A673 (cell line): ENCODE measurements around the gene GALNT18. TPM values are rescaled to one million over a fixed set of nuclear protein-coding genes. Genes with fewer than 3 reads are reported as not detected.

Experiments
- BruUV-seq: library from RNA; stranded (reverse); fragments of 400-500 nt; replicated peaks from 2 replicates; lab custom pipeline; 2021; lab: Mats Ljungman, UMichigan
- CTCF ChIA-PET: fragments of 300-600 bp; sonication (Branson Sonifier 250); formaldehyde crosslinking; loops from one replicate; lab custom pipeline; 2022; ENCODE audit warnings: antibody characterized with exemption; lab: Charles Lee
- POLR2A ChIA-PET: fragments of 300-600 bp; sonication (Branson Sonifier 250); formaldehyde crosslinking; loops from one replicate; lab custom pipeline; 2022; ENCODE audit warnings: antibody characterized with exemption; ENCODE audit not compliant: low non-redundant PET; lab: Charles Lee
- DNase-seq: peaks from one replicate; pipeline ENCODE4 v3.0.0-alpha.2; 2015; ENCODE audit warnings: low spot score
- H3K27ac ChIP-seq: fragments of 200-600 bp; sonication (generic); 2 replicates; pipeline ENCODE4 v1.5.1; 2016; ENCODE audit warnings: mixed run types, low read depth, mild to moderate bottlenecking, mixed read lengths, antibody characterized with exemption, low read length; ENCODE audit not compliant: poor library complexity, severe bottlenecking
- H3K27me3 ChIP-seq: fragments of 200-600 bp; sonication (generic); replicated peaks from 2 replicates; pipeline ENCODE4 v1.6.1; 2017; ENCODE audit warnings: mixed run types, low read depth, mild to moderate bottlenecking, mixed read lengths, antibody characterized with exemption, low read length; ENCODE audit not compliant: insufficient read depth, poor library complexity
- H3K36me3 ChIP-seq: fragments of 200-600 bp; sonication (generic); 2 replicates; pipeline ENCODE4 v1.6.1; 2016; ENCODE audit warnings: mixed run types, mild to moderate bottlenecking, mixed read lengths, antibody characterized with exemption, low read length; ENCODE audit not compliant: insufficient read depth, poor library complexity, severe bottlenecking
- H3K4me1 ChIP-seq: fragments of 200-600 bp; sonication (generic); 2 replicates; pipeline ENCODE4 v1.6.1; 2017; ENCODE audit warnings: mixed run types, mild to moderate bottlenecking, mixed read lengths, antibody characterized with exemption, low read length; ENCODE audit not compliant: insufficient read depth, poor library complexity, severe bottlenecking
- H3K4me3 ChIP-seq: fragments of 200-600 bp; sonication (generic); 2 replicates; pipeline ENCODE4 v1.5.1; 2016; ENCODE audit warnings: low read depth, mixed run types, mild to moderate bottlenecking, mixed read lengths, low read length; ENCODE audit not compliant: poor library complexity, severe bottlenecking
- H3K9me3 ChIP-seq: fragments of 200-600 bp; sonication (generic); 2 replicates; pipeline ENCODE4 v1.6.1; 2016; ENCODE audit warnings: mixed run types, low read depth, mild to moderate bottlenecking, mixed read lengths, antibody characterized with exemption, low read length; ENCODE audit not compliant: poor library complexity, severe bottlenecking
- EZH2 ChIP-seq: fragments of 200-600 bp; sonication (generic); IDR thresholded peaks from 2 replicates; pipeline ENCODE4 v1.6.1; 2017; ENCODE audit warnings: borderline replicate concordance, low read depth, mild to moderate bottlenecking, mixed read lengths, antibody characterized with exemption, low read length; ENCODE audit not compliant: poor library complexity, severe bottlenecking
- intact Hi-C: fragments of 100-400 bp; cut with micrococcal nuclease; formaldehyde crosslinking; loops from one replicate; pipeline ENCODE4 v1.10.0; 2022; ENCODE audit not compliant: unreplicated experiment
- total RNA-seq: library from RNA; stranded (reverse); gene quantifications from 2 replicates; pipeline ENCODE4 v1.2.3, GENCODE V29; 2021
- TF ChIP-seq, protein P1 (sequence below): fragments of 300-800, 200-600 bp; sonication (generic); conservative IDR thresholded peaks from 2 replicates; pipeline ENCODE4 v1.5.1; 2017; ENCODE audit warnings: low read depth, mild to moderate bottlenecking, antibody characterized with exemption, low read length, moderate library complexity, mixed read lengths

Gene GALNT18
- total RNA-seq, 1 experiment from 2014 or later: 0.37 TPM

DNA sequence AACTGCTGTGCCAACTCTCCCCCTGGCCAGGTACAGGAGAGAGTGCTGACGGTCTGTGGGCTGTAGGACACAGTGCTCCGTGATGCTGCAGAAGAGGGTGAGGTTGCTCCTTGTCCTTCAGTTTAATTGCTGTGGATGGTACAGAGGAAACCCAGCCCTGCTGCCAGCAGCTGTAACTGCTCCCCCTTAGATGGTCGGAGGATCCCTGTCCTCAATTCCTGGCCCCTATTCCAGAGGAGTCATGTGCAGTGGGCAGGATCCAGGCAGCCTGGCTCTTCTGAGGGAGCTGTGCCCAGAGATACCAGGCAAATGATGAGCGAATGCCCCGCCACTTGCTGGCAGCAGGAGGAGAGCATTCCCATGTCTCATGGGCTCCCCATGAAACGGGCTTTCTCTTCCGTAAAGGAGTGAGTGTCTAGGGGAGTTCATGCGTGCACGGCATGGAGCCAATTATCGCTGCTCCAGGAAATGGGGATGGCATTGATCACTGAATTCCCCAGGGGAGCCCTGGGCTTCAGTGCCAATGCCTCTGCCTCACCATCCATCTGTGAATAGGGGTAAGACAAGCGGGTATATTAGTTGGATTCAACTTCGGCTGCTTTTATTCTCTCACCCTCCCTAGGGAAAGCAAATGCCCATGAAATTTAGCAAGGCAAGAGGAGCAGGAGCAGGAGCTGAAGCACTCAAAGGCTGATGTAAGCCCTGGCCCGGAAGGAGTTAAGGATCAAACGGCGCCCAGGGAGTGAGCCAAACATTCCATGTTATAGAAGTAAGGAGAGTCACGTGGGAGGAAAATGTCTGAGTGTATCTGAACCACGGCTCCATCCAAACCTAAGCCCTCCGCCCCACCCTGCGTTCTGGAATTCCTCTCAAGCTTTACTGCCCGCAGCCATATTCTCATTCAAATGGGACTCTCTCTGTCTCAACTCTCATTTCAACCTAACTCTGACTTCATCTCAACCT is 217.8 kb downstream of the GALNT18 start:
- ChIA-PET CTCF (no interaction called here), POLR2A (no interaction called here)

DNA sequence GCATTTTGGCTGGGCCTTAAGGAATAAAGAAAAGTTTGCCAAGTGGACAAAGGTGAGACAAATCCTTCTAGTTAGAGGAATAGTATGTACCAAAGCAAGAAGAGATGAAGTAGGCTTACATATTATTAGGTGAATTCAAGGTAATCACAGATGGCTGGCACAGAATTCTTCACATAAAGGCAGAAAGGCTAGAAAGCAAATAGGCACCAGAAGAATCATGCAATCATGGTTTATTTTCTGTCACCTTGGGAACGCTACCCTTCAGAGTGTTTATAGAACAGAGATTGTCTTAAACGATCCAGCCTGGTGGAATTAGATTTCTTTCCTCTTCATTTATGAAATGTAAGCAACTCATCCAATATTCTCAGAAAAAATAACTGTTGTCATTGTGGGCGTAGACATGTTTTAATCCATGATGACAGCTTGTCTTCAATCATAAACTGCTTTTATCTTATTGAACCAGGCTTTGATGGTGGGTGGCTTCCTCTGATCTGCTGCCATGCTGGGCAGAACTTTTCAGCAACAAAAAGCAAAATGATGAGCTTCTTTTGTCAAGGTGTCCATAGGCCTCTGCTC is 219.8 kb downstream of the GALNT18 start:
- no peaks in the 10 kb centered on the region for H3K27me3 ChIP-seq
- peaks cover 9% of the 10 kb centered on the region for H3K4me1 ChIP-seq
- no peaks in the 10 kb centered on the region for H3K36me3 ChIP-seq
- ChIA-PET POLR2A (no interaction called here), CTCF (no interaction called here)
- no peak for DNase-seq
- no peak for TF ChIP-seq EZH2
- TF ChIP-seq, protein P1, sequence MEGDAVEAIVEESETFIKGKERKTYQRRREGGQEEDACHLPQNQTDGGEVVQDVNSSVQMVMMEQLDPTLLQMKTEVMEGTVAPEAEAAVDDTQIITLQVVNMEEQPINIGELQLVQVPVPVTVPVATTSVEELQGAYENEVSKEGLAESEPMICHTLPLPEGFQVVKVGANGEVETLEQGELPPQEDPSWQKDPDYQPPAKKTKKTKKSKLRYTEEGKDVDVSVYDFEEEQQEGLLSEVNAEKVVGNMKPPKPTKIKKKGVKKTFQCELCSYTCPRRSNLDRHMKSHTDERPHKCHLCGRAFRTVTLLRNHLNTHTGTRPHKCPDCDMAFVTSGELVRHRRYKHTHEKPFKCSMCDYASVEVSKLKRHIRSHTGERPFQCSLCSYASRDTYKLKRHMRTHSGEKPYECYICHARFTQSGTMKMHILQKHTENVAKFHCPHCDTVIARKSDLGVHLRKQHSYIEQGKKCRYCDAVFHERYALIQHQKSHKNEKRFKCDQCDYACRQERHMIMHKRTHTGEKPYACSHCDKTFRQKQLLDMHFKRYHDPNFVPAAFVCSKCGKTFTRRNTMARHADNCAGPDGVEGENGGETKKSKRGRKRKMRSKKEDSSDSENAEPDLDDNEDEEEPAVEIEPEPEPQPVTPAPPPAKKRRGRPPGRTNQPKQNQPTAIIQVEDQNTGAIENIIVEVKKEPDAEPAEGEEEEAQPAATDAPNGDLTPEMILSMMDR: no peak
- no peak overlapping the region for H3K4me3 ChIP-seq
- no TSS peak for BruUV-seq
- no peak overlapping the region for H3K27ac ChIP-seq
- H3K9me3 ChIP-seq: no peaks in the 10 kb centered on the region
- intact Hi-C loops: loop anchor here (2.0 kb wide), 1 partner anchor 385 kb away; no protein-coding TSS in a partner anchor

More for the DNA sequence above, 217.8 kb downstream of the GALNT18 start:
- peaks cover 9% of the 10 kb centered on the region for H3K4me1 ChIP-seq
- no peak overlapping the region for H3K27ac ChIP-seq
- no peaks in the 10 kb centered on the region for H3K27me3 ChIP-seq
- intact Hi-C loops: no loop called here
- BruUV-seq: no TSS peak
- TF ChIP-seq, protein P1: no peak
- TF ChIP-seq EZH2: no peak
- H3K36me3 ChIP-seq: no peaks in the 10 kb centered on the region
- no peaks in the 10 kb centered on the region for H3K9me3 ChIP-seq
- no peak overlapping the region for H3K4me3 ChIP-seq
- peak; percentile 58 for DNase-seq

DNA sequence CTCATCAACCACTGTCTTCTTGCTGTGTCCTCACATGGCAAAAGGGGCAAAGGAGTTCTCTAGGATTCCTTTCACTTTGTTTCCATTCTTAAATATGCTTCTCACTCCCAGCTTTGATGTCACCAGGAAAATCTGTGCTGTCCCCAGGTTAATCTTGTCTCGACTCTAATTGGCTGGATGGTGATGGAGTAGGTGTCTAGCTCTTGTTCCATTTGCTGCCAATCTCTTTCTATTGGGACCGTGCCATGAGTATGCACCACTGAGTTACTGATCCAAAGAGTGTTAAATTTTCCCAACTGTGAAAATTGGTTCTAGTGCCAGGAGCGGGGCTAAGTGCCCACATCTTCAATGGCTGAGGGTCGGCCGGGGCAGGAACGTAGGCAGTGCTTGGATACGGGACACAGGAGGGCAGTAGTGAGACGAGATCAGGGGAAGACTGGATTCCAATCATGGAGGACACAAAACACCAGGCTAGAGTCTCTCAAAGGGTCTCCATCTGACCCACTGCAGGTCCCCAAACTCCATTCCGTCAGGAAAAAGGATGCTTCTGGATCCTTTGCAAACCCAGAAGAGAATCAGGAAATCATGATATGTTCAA is 221.1 kb downstream of the GALNT18 start:
- Histone ChIP-seq H3K27ac (no peak overlapping the region), H3K27me3 (no peaks in the 10 kb centered on the region), H3K4me3 (no peak overlapping the region), H3K36me3 (no peaks in the 10 kb centered on the region), H3K4me1 (peaks cover 9% of the 10 kb centered on the region), H3K9me3 (no peaks in the 10 kb centered on the region)
- no TSS peak for BruUV-seq
- ChIA-PET CTCF (no interaction called here), POLR2A (no interaction called here)
- peak; percentile 23 for DNase-seq
- intact Hi-C loops: loop anchor here (2.0 kb wide), 1 partner anchor 386 kb away; no protein-coding TSS in a partner anchor
- no peak for TF ChIP-seq EZH2
- TF ChIP-seq, protein P1: peak; percentile 53
